Uterus (tissue), 4 donors: ENCODE measurements around the gene UBQLN2. TPM values are rescaled to one million over a fixed set of nuclear protein-coding genes. Genes with fewer than 3 reads are reported as not detected.

Source experiments
- DNase-seq, 2 donors: peaks; one replicate each; pipeline ENCODE4 v3.0.0-alpha.2; 2019 to 2020
- H3K27ac ChIP-seq, 2 donors: fragments of 200-600 bp; sonication (generic); 1 replicate in 1 of 2; 2 replicates in 1 of 2; pipeline ENCODE4 v1.5.1; 2016 to 2018
- H3K27me3 ChIP-seq, 2 donors: fragments of 200-600 bp; sonication (generic); one replicate each; pipeline ENCODE4 v1.5.1; 2018 to 2019; ENCODE audit warnings: control low read depth in 1 of 2
- H3K36me3 ChIP-seq, 2 donors: fragments of 200-600 bp; sonication (generic); one replicate each; pipeline ENCODE4 v1.5.1; 2019; ENCODE audit warnings: control low read depth in 1 of 2
- H3K4me1 ChIP-seq, 2 donors: fragments of 200-600 bp; sonication (generic); one replicate each; pipeline ENCODE4 v1.5.1; 2018 to 2019; ENCODE audit warnings: control low read depth in 1 of 2
- H3K4me3 ChIP-seq, 2 donors: fragments of 200-600 bp; sonication (generic); 1 replicate in 1 of 2; 2 replicates in 1 of 2; pipeline ENCODE4 v1.5.1; 2018 to 2019; ENCODE audit warnings: mild to moderate bottlenecking in 1 of 2
- H3K9me3 ChIP-seq, 2 donors: fragments of 200-600 bp; sonication (generic); one replicate each; pipeline ENCODE4 v1.5.1; 2019; ENCODE audit warnings: control low read depth in 1 of 2
- CTCF ChIP-seq, 4 experiments: fragments of 200-600 bp in 2 of 4; fragments of 450-650 bp in 2 of 4; sonication (generic) in 2 of 4; IDR thresholded peaks; one replicate each; pipeline ENCODE4 v1.5.1; 2016 to 2019; ENCODE audit warnings: antibody characterized with exemption in 4 of 4, mild to moderate bottlenecking in 2 of 4, moderate library complexity in 1 of 4
- POLR2A ChIP-seq, 2 donors: fragments of 450-650 bp; IDR thresholded peaks; one replicate each; pipeline ENCODE4 v1.6.1; 2016; ENCODE audit warnings: antibody characterized with exemption in 2 of 2, mild to moderate bottlenecking in 1 of 2, moderate library complexity in 1 of 2
- intact Hi-C: fragments of 100-400 bp; cut with DNase I; formaldehyde crosslinking; loops from one replicate; pipeline ENCODE4 v1.15.1; 2023; ENCODE audit warnings: low total_unique reads
- total RNA-seq, 4 donors: library from RNA; depleted of rRNA in 3 of 4; stranded (reverse); fragments of >200 nt in 3 of 4; gene quantifications; one replicate each; pipeline versions ENCODE4 v1.1.0 to v1.2.4, GENCODE V29; 2014 to 2023
- donor health status: DM: yes; HTN: yes; CAD: no.

UBQLN2 gene
- total RNA-seq, 4 donors from 2014 or later: 6.7 to 41.6 (median 18.2) TPM

- TF ChIP-seq POLR2A (IDR thresholded peaks at IDR 0.05) (no peak), CTCF (IDR thresholded peaks at IDR 0.05) (no peak)
- H3K27ac ChIP-seq: no peak overlapping the region
- intact Hi-C loops: no loop called here
- no peaks in the 10 kb centered on the region for H3K36me3 ChIP-seq
- no peak overlapping the region for H3K4me3 ChIP-seq
- no peaks in the 10 kb centered on the region for H3K9me3 ChIP-seq
- H3K4me1 ChIP-seq: no peaks in the 10 kb centered on the region
- no peak for DNase-seq
- H3K27me3 ChIP-seq: no peaks in the 10 kb centered on the region
Observed at GRCh38 chrX:56600141-56600540, 36.7 kb downstream of the UBQLN2 start.

- Histone ChIP-seq H3K27ac (no peak overlapping the region), H3K4me1 (no peaks in the 10 kb centered on the region), H3K9me3 (no peaks in the 10 kb centered on the region), H3K27me3 (no peaks in the 10 kb centered on the region), H3K4me3 (no peak overlapping the region), H3K36me3 (no peaks in the 10 kb centered on the region)
- intact Hi-C loops: no loop called here
- TF ChIP-seq CTCF (IDR thresholded peaks at IDR 0.05) (no peak), POLR2A (IDR thresholded peaks at IDR 0.05) (no peak)
- no peak for DNase-seq
Observed at GRCh38 chrX:56600987-56601386, 37.6 kb downstream of the UBQLN2 start.

GRCh38 chrX:56615282-56615681 is 51.9 kb downstream of the UBQLN2 start:
- DNase-seq: no peak
- Histone ChIP-seq H3K4me3 (no peak overlapping the region), H3K27me3 (no peaks in the 10 kb centered on the region), H3K27ac (no peak overlapping the region), H3K36me3 (no peaks in the 10 kb centered on the region), H3K4me1 (no peaks in the 10 kb centered on the region), H3K9me3 (no peaks in the 10 kb centered on the region)
- TF ChIP-seq CTCF (IDR thresholded peaks at IDR 0.05) (no peak), POLR2A (IDR thresholded peaks at IDR 0.05) (no peak)
- intact Hi-C loops: no loop called here

Other genes with a start within 250 kb of the UBQLN2 start
- 10 to 100 TPM in 2 of 4 donors, 1 to 10 TPM in 1, under 1 TPM in 1; 0.51 to 40.4 (median 13.3) TPM for gene NBDY, start 165.6 kb downstream of the UBQLN2 start, total RNA-seq